Cardiac muscle cell (in vitro differentiated cells and primary cell): ENCODE measurements around the gene CHD9NB. TPM values are rescaled to one million over a fixed set of nuclear protein-coding genes. Genes with fewer than 3 reads are reported as not detected.

ENCODE experiments used
- DNase-seq, 2 donors: peaks; one replicate each; pipeline versions ENCODE4 v3.0.0 to v3.0.0-alpha.2; 2010 to 2017; ENCODE audit warnings: low read depth in 1 of 2, low spot score in 1 of 2
- H3K27ac ChIP-seq: fragments of 200-600 bp; sonication (generic); 2 replicates; pipeline ENCODE4 v1.5.1; 2016
- H3K27me3 ChIP-seq: fragments of 200-600 bp; sonication (generic); 2 replicates; pipeline ENCODE4 v1.6.0; 2016; ENCODE audit warnings: control low read depth
- H3K36me3 ChIP-seq: fragments of 200-600 bp; sonication (generic); 2 replicates; pipeline ENCODE4 v1.5.1; 2016; ENCODE audit warnings: control low read depth
- H3K4me1 ChIP-seq: fragments of 200-600 bp; sonication (generic); 2 replicates; pipeline ENCODE4 v1.8.1; 2017; ENCODE audit warnings: low read depth, mild to moderate bottlenecking, mixed run types
- H3K4me3 ChIP-seq: fragments of 200-600 bp; sonication (generic); 2 replicates; pipeline ENCODE4 v1.5.1; 2016; ENCODE audit warnings: mild to moderate bottlenecking
- H3K9me3 ChIP-seq: fragments of 200-600 bp; sonication (generic); 2 replicates; pipeline ENCODE4 v1.5.1; 2017; ENCODE audit warnings: low read depth, mild to moderate bottlenecking, control low read depth
- polyA plus RNA-seq: library from polyadenylated mRNA; unstranded; fragments of >200 nt; fragmentation: Nextera tagmentation; extraction: Ambion mirVana; gene quantifications from 2 replicates; pipeline ENCODE4 v1.2.1, GENCODE V29; 2016
- total RNA-seq: library from RNA; depleted of rRNA; stranded (reverse); fragments of >200 nt; gene quantifications from 2 replicates; pipeline ENCODE4 v1.2.3, GENCODE V29; 2016
- TF ChIP-seq, protein P1 (sequence below): IDR thresholded peaks from 2 replicates; pipeline ENCODE4 v1.5.1; 2012; ENCODE audit warnings: low read depth, mild to moderate bottlenecking, low read length

The CHD9NB gene
- total and polyA plus RNA-seq, 2 experiments from 2014 or later = 0.12 TPM; not detected in 1

DNA sequence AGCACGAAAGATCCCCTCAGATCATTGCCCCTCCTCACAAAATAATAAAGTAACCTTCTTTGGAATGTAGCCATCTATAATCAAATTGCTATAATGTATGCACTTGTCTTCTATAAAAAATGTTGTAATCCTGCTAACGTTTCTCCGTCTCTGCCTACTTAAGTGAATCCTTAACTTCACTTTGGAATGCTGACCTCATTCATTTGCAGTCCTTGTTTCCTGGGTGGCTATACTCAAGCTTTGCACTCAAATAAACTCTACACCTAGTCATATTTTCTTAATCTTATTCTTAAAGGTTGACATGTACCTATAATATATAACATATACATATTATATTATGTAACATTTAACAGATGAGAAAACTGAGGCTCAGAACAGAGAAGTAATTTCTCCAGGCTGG lies 22.7 kb downstream of the CHD9NB start:
- DNase-seq = no peak
- no peak overlapping the region for H3K4me3 ChIP-seq
- no peak overlapping the region for H3K27ac ChIP-seq
- H3K9me3 ChIP-seq = no peaks in the 10 kb centered on the region
- H3K27me3 ChIP-seq = no peaks in the 10 kb centered on the region
- H3K36me3 ChIP-seq = no peaks in the 10 kb centered on the region
- TF ChIP-seq, protein P1, sequence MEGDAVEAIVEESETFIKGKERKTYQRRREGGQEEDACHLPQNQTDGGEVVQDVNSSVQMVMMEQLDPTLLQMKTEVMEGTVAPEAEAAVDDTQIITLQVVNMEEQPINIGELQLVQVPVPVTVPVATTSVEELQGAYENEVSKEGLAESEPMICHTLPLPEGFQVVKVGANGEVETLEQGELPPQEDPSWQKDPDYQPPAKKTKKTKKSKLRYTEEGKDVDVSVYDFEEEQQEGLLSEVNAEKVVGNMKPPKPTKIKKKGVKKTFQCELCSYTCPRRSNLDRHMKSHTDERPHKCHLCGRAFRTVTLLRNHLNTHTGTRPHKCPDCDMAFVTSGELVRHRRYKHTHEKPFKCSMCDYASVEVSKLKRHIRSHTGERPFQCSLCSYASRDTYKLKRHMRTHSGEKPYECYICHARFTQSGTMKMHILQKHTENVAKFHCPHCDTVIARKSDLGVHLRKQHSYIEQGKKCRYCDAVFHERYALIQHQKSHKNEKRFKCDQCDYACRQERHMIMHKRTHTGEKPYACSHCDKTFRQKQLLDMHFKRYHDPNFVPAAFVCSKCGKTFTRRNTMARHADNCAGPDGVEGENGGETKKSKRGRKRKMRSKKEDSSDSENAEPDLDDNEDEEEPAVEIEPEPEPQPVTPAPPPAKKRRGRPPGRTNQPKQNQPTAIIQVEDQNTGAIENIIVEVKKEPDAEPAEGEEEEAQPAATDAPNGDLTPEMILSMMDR = no peak
- H3K4me1 ChIP-seq = no peaks in the 10 kb centered on the region

DNA sequence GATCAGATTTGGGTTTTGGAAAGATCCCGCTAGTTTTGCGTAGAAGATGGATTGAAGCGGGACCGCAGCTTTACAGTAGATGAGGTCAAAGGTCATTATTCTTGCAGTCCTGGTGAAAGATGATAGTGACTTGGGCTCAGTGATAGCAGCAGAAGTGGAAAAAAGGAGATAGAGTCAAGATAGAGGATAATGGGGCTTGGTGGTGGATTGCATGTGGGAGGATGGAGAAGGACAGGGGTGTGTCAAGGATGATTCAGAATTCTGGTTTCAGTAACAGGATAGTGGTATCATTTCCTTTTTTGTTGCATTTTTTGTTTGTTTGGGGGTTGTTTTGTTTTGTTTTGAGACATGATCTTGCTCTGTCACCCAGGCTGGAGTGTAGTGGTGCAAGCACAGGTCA lies 28.7 kb downstream of the CHD9NB start:
- Histone ChIP-seq H3K27me3 (no peaks in the 10 kb centered on the region), H3K27ac (no peak overlapping the region), H3K4me3 (no peak overlapping the region), H3K9me3 (no peaks in the 10 kb centered on the region), H3K4me1 (no peaks in the 10 kb centered on the region), H3K36me3 (no peaks in the 10 kb centered on the region)
- DNase-seq = no peak
- TF ChIP-seq, protein P1 = no peak

DNA sequence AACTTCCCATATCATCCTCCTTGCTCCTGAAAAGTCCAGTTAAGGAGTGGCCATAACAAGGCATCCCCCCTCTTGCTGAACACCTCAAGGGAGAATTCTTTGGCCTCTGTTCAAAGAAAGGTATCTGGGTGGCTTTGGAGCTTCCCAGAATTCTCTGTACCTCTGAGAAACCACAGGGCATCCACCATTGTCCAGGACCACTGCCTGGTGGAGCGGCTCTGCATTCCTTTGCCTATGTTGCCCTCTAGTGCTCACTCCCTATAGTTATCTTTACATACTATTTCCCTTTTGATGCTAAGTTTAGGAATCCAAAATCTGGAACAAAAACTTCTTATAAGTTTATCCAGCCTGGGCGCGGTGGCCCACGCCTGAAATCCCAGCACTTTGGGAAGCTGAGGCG lies 30.3 kb downstream of the CHD9NB start:
- Histone ChIP-seq H3K36me3 (no peaks in the 10 kb centered on the region), H3K27me3 (no peaks in the 10 kb centered on the region), H3K9me3 (no peaks in the 10 kb centered on the region), H3K4me3 (no peak overlapping the region), H3K27ac (no peak overlapping the region), H3K4me1 (no peaks in the 10 kb centered on the region)
- TF ChIP-seq, protein P1 = peak; percentile 69
- DNase-seq = peak; percentile 72 to 76

DNA sequence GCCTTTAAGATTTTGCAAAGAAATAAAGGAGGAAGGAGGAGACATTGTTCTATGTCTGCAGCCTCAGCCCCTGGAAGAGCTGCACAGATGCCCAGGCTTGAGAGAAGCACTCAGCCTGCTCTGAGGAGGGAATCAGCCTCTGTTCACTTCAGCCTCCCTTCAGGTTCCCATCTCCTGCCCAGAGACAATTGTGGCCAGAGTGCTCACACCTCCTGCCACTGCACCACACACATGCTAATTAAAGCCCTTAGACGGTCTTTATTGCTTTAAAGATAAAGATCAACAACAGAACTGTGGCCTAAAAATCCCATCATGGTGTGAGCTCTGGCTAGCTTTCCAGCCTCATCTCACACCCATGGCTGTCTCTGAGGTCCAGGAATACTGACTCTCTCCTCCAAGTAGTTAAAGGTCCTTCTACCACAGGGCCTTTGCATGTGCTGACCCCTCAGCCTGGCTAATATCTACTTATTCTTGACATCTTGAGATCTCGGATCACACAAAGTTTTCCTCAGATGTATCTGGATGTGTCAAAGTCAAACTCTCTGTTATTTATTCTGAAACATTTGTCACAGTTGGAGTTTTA lies 33.8 kb downstream of the CHD9NB start:
- TF ChIP-seq, protein P1 = no peak
- no peak for DNase-seq
- H3K4me3 ChIP-seq = no peak overlapping the region

DNA sequence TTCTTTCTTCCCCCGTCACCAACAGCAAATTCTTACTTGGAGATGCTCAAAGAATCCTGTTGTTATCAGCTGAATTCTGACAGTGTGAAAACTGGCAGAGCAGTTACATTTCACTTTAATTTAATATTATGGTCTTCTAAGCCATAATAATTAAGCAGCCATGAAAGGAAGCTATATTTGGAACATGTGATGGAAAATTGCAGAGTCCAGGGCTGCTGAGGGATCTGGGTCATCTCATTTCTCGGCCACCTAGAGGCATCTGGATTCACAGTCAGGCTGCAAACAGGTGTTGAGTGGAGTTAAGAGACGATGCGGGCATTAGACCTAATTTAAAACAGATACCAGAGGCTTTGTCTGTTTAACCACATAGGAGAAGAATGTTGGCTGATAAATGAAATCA lies 38.4 kb downstream of the CHD9NB start:
- Histone ChIP-seq H3K36me3 (no peaks in the 10 kb centered on the region), H3K9me3 (no peaks in the 10 kb centered on the region), H3K27ac (no peak overlapping the region), H3K4me1 (no peaks in the 10 kb centered on the region), H3K27me3 (no peaks in the 10 kb centered on the region), H3K4me3 (no peak overlapping the region)
- TF ChIP-seq, protein P1 = no peak
- DNase-seq = peak in 1 of 2 donors; percentile 9

More for the DNA sequence above, 33.8 kb downstream of the CHD9NB start:
- H3K27ac ChIP-seq = no peak overlapping the region
- no peaks in the 10 kb centered on the region for H3K36me3 ChIP-seq
- H3K4me1 ChIP-seq = no peaks in the 10 kb centered on the region
- H3K9me3 ChIP-seq = no peaks in the 10 kb centered on the region
- no peaks in the 10 kb centered on the region for H3K27me3 ChIP-seq
